H1 (cell line): ENCODE data around the gene MAPK1. TPM values are rescaled to one million over a fixed set of nuclear protein-coding genes. Genes with fewer than 3 reads are reported as not detected.

Source experiments
- CTCF ChIA-PET: fragments of 300-600 bp; sonication (Branson Sonifier 250); formaldehyde crosslinking; loops from one replicate; lab custom pipeline; 2021; ENCODE audit not compliant: partially characterized antibody; lab: Charles Lee
- POLR2A ChIA-PET: fragments of 300-600 bp; sonication (Branson Sonifier 250); formaldehyde crosslinking; loops from one replicate; lab custom pipeline; 2021; ENCODE audit warnings: inconsistent platforms; ENCODE audit not compliant: partially characterized antibody; lab: Charles Lee
- DNase-seq, 2 experiments: peaks; one replicate each; pipeline versions ENCODE4 v3.0.0 to v3.0.0-alpha.2; 2010 to 2022; ENCODE audit warnings: low spot score in 2 of 2, low read depth in 1 of 2, mixed read lengths in 1 of 2
- FAIRE-seq: peaks from 2 replicates; lab custom pipeline; 2011; peaks lifted over from hg19 to GRCh38; lab: Jason Lieb, UNC
- H2AFZ ChIP-seq: 2 replicates; pipeline ENCODE4 v1.8.1; 2012; ENCODE audit warnings: low read length, inconsistent platforms
- H2AK5ac ChIP-seq: 2 replicates; pipeline ENCODE4 v1.6.1; 2013; ENCODE audit warnings: low read depth, low read length
- H2BK120ac ChIP-seq: replicated peaks from 2 replicates; pipeline ENCODE3; 2013; ENCODE audit warnings: low read depth, low read length, inconsistent platforms
- H2BK12ac ChIP-seq: 2 replicates; pipeline ENCODE4 v1.6.1; 2013; ENCODE audit warnings: low read depth, low read length
- H2BK15ac ChIP-seq: 2 replicates; pipeline ENCODE4 v1.6.1; 2013; ENCODE audit warnings: low read length
- H2BK20ac ChIP-seq: 2 replicates; pipeline ENCODE4 v1.6.1; 2013; ENCODE audit warnings: low read length
- H2BK5ac ChIP-seq: 2 replicates; pipeline ENCODE4 v1.6.1; 2013; ENCODE audit warnings: low read depth, low read length
- H3K14ac ChIP-seq: 2 replicates; pipeline ENCODE4 v1.6.1; 2013; ENCODE audit warnings: inconsistent platforms; ENCODE audit not compliant: insufficient read length
- H3K18ac ChIP-seq: 2 replicates; pipeline ENCODE4 v1.6.1; 2013; ENCODE audit warnings: low read length; ENCODE audit errors: extremely low read depth
- H3K23ac ChIP-seq: 2 replicates; pipeline ENCODE4 v1.6.1; 2013; ENCODE audit warnings: inconsistent platforms; ENCODE audit not compliant: insufficient read length
- H3K23me2 ChIP-seq: 2 replicates; pipeline ENCODE4 v1.6.1; 2013; ENCODE audit warnings: low read depth, low read length
- H3K27ac ChIP-seq: 2 replicates; pipeline ENCODE4 v1.6.1; 2011; ENCODE audit warnings: low read depth, low read length, inconsistent platforms
- H3K27me3 ChIP-seq, 4 experiments: replicated peaks in 1 of 4; 1 replicate in 1 of 4; 2 replicates in 3 of 4; pipeline versions ENCODE4 v1.6.1 to v1.8.1; 2011 to 2013; ENCODE audit warnings: low read length in 3 of 4, mild to moderate bottlenecking in 3 of 4, inconsistent platforms in 2 of 4, mixed read lengths in 2 of 4, moderate library complexity in 1 of 4; ENCODE audit not compliant: control insufficient read depth in 3 of 4, insufficient read depth in 3 of 4; ENCODE audit errors: extremely low read depth in 1 of 4
- H3K36me3 ChIP-seq, 4 experiments: 2 replicates each; pipeline versions ENCODE4 v1.6.1 to v1.8.1; 2011 to 2013; ENCODE audit warnings: mild to moderate bottlenecking in 4 of 4, low read length in 3 of 4, moderate library complexity in 2 of 4, control low read depth in 1 of 4, inconsistent platforms in 1 of 4; ENCODE audit not compliant: insufficient read depth in 4 of 4, control insufficient read depth in 2 of 4
- H3K4ac ChIP-seq: replicated peaks from 2 replicates; pipeline ENCODE3; 2013; ENCODE audit warnings: low read length, low read depth, mixed read lengths, inconsistent platforms; ENCODE audit not compliant: insufficient read length
- H3K4me1 ChIP-seq, 4 experiments: replicated peaks in 1 of 4; 1 replicate in 1 of 4; 2 replicates in 3 of 4; pipeline versions ENCODE4 v1.6.1 to v1.8.1; 2011 to 2013; ENCODE audit warnings: low read length in 3 of 4, inconsistent platforms in 2 of 4, mixed read lengths in 1 of 4; ENCODE audit not compliant: insufficient read depth in 4 of 4, control insufficient read depth in 3 of 4
- H3K4me2 ChIP-seq, 2 experiments: 2 replicates each; pipeline versions ENCODE4 v1.6.1 to v1.8.1; 2011 to 2013; ENCODE audit warnings: low read depth in 2 of 2, low read length in 2 of 2, control low read depth in 1 of 2, inconsistent platforms in 1 of 2, mild to moderate bottlenecking in 1 of 2; ENCODE audit not compliant: insufficient read depth in 1 of 2
- H3K4me3 ChIP-seq, 4 experiments: fragments of 200-600, 300-600 bp in 1 of 4; sonication (generic), shearing (Covaris generic), sonication (Bioruptor Twin) in 1 of 4; 2 replicates each; pipeline versions ENCODE4 v1.5.1 to v1.8.1; 2011 to 2016; ENCODE audit warnings: low read length in 4 of 4, low read depth in 3 of 4, control low read depth in 2 of 4, inconsistent platforms in 2 of 4, mild to moderate bottlenecking in 2 of 4, mixed read lengths in 1 of 4, moderate library complexity in 1 of 4; ENCODE audit not compliant: insufficient read depth in 2 of 4; ENCODE audit errors: extremely low read depth in 1 of 4
- H3K56ac ChIP-seq: replicated peaks from 2 replicates; pipeline ENCODE3; 2013; ENCODE audit warnings: low read depth, mild to moderate bottlenecking, mixed read lengths, low read length, inconsistent platforms; ENCODE audit not compliant: insufficient read length
- H3K79me1 ChIP-seq: 2 replicates; pipeline ENCODE4 v1.6.1; 2013; ENCODE audit warnings: low read depth, low read length, control low read depth
- H3K79me2 ChIP-seq, 2 experiments: 2 replicates each; pipeline versions ENCODE4 v1.6.1 to v1.8.1; 2012 to 2013; ENCODE audit warnings: low read length in 2 of 2, mild to moderate bottlenecking in 2 of 2, inconsistent platforms in 1 of 2; ENCODE audit not compliant: insufficient read depth in 2 of 2, control insufficient read depth in 1 of 2
- H3K9ac ChIP-seq, 4 experiments: replicated peaks in 1 of 4; 1 replicate in 1 of 4; 2 replicates in 3 of 4; pipeline versions ENCODE4 v1.6.1 to v1.8.1; 2011 to 2013; ENCODE audit warnings: low read depth in 3 of 4, low read length in 3 of 4, control low read depth in 2 of 4, mild to moderate bottlenecking in 2 of 4, moderate library complexity in 2 of 4, inconsistent platforms in 1 of 4; ENCODE audit errors: extremely low read depth in 1 of 4
- H3K9me3 ChIP-seq, 2 experiments: 2 replicates each; pipeline versions ENCODE4 v1.6.1 to v1.8.1; 2012 to 2013; ENCODE audit warnings: mild to moderate bottlenecking in 2 of 2, moderate library complexity in 2 of 2, control low read depth in 1 of 2, inconsistent platforms in 1 of 2, low read depth in 1 of 2, low read length in 1 of 2, mixed read lengths in 1 of 2; ENCODE audit not compliant: insufficient read depth in 2 of 2
- H4K20me1 ChIP-seq, 2 experiments: replicated peaks in 1 of 2; 2 replicates each; pipeline versions ENCODE3 to v1.8.1; 2011 to 2013; ENCODE audit warnings: inconsistent platforms in 2 of 2, low read length in 2 of 2, mild to moderate bottlenecking in 1 of 2; ENCODE audit not compliant: insufficient read depth in 2 of 2, control insufficient read depth in 1 of 2
- H4K5ac ChIP-seq: 2 replicates; pipeline ENCODE4 v1.6.1; 2013; ENCODE audit warnings: low read length, low read depth, mixed read lengths, inconsistent platforms; ENCODE audit not compliant: insufficient read length
- H4K8ac ChIP-seq: 2 replicates; pipeline ENCODE4 v1.8.0; 2013; ENCODE audit warnings: mild to moderate bottlenecking, moderate library complexity, low read length, inconsistent platforms; ENCODE audit not compliant: insufficient read depth; ENCODE audit errors: extremely low read depth
- H4K91ac ChIP-seq: replicated peaks from 2 replicates; pipeline ENCODE3; 2013; ENCODE audit warnings: low read length, mixed read lengths, inconsistent platforms; ENCODE audit not compliant: insufficient read length
- E2F6 ChIP-seq: IDR thresholded peaks from 2 replicates; pipeline ENCODE4 v1.6.1; 2012; ENCODE audit warnings: inconsistent platforms
- KDM5A ChIP-seq: fragments of 200-600 bp; IDR thresholded peaks from 2 replicates; pipeline ENCODE4 v1.7.1; 2012; ENCODE audit warnings: mild to moderate bottlenecking, low read length, inconsistent platforms, mixed read lengths
- RXRA ChIP-seq: IDR thresholded peaks from 2 replicates; pipeline ENCODE4 v1.6.1; 2011; ENCODE audit warnings: low read depth, mild to moderate bottlenecking, low read length, moderate library complexity; ENCODE audit not compliant: insufficient read depth
- SRF ChIP-seq: IDR thresholded peaks from 2 replicates; pipeline ENCODE4 v1.6.1; 2011; ENCODE audit warnings: mild to moderate bottlenecking, low read depth, low read length, moderate library complexity
- YY1 ChIP-seq: IDR thresholded peaks from 2 replicates; pipeline ENCODE4 v1.6.1; 2011; ENCODE audit warnings: low read depth, mild to moderate bottlenecking, low read length
- ZNF274 ChIP-seq: IDR thresholded peaks from 2 replicates; pipeline ENCODE4 v1.7.0; 2012; ENCODE audit warnings: low read length, borderline replicate concordance; ENCODE audit errors: extremely low read depth
- WGBS, 2 experiments: shearing (Covaris generic) in 1 of 2; methylation state at CpG; one replicate each; pipeline versions ENCODE4 v1.1.6 to v1.1.7; 2013 to 2015; ENCODE audit warnings: low lambda C conversion rate in 2 of 2, mixed read lengths in 2 of 2, inconsistent platforms in 1 of 2, low coverage in 1 of 2, missing lambda C conversion rate in 1 of 2; ENCODE audit not compliant: insufficient replicate concordance in 2 of 2, insufficient coverage in 1 of 2, insufficient read length in 1 of 2; ENCODE audit errors: extremely low coverage in 1 of 2, missing lambda C conversion rate in 1 of 2; 5-methylcytosine and 5-hydroxymethylcytosine counted together
- polyA plus RNA-seq, 7 experiments: library from polyadenylated mRNA; depleted of rRNA in 3 of 7; stranded (reverse) in 5 of 7; unstranded in 2 of 7; fragments of >200 nt in 5 of 7; fragments of 200-250 nt in 2 of 7; gene quantifications; 1 replicate in 5 of 7; 2 replicates in 1 of 7; 4 replicates in 1 of 7; pipeline versions ENCODE4 v1.2.1 to v1.2.3, GENCODE V29; 2011 to 2013; ENCODE audit warnings: missing spikeins in 2 of 7, mixed read lengths in 2 of 7
- total RNA-seq: library from RNA; stranded (reverse); fragmentation: NEBNext Ultra II Directional; extraction: Animal tissue kit (Norgen Biotek cat#: 25700); gene quantifications from 2 replicates; pipeline ENCODE4 v1.2.1, GENCODE V29; 2021

MAPK1 gene
- total and polyA plus RNA-seq, 2 of the 8 experiments (the other 6 are each of a cell fraction or from before 2014, with no cell fraction given) = 28.1 to 101 TPM

GRCh38 chr22:21730535-21731308 lies 136.7 kb downstream of the MAPK1 start:
- 0 out of 2 replicates have a peak, but pooled peaks cover 3% of the 10 kb centered on the region for H3K23me2 ChIP-seq
- H3K9ac ChIP-seq = no peak overlapping the region
- no peaks in the 10 kb centered on the region for H3K36me3 ChIP-seq
- no peak overlapping the region for H2BK12ac ChIP-seq
- H3K27ac ChIP-seq = no peak overlapping the region
- H3K27me3 ChIP-seq = no peaks in the 10 kb centered on the region
- H4K20me1 ChIP-seq = peaks cover 10 to 13% of the 10 kb centered on the region in 2 experiments
- FAIRE-seq (no peak), DNase-seq (no peak)
- H2BK15ac ChIP-seq = no peak overlapping the region
- CTCF ChIA-PET = interaction anchor here (0.6 to 5.8 kb wide), 3 partner anchors 14 to 1370 kb away, joined by 3 to 45 read pairs (median 5); no protein-coding TSS in a partner anchor
- peaks cover 3 to 7% (median 5%) of the 10 kb centered on the region in 4 experiments; a peak in 6 of 7 replicates for H3K4me1 ChIP-seq
- no peak overlapping the region for H4K91ac ChIP-seq
- no peak overlapping the region for H3K4me3 ChIP-seq
- no peak overlapping the region for H2BK5ac ChIP-seq
- H3K18ac ChIP-seq = no peak overlapping the region
- no peak overlapping the region for H2AFZ ChIP-seq
- H4K5ac ChIP-seq = no peak overlapping the region
- H2BK20ac ChIP-seq = no peak overlapping the region
- WGBS, 2 experiments = 93% methylated on average over 9 of the region's 9 CpGs; no CpG with 5 or more reads in 1 of the 2 experiments
- H3K79me2 ChIP-seq = no peaks in the 10 kb centered on the region
- H3K79me1 ChIP-seq = no peaks in the 10 kb centered on the region
- H3K23ac ChIP-seq = no peak overlapping the region
- H3K14ac ChIP-seq = no peak overlapping the region
- TF ChIP-seq SRF (no peak), KDM5A (no peak), E2F6 (no peak), YY1 (no peak), RXRA (no peak), ZNF274 (no peak)
- H3K4ac ChIP-seq = no peak overlapping the region
- H3K9me3 ChIP-seq = no peaks in the 10 kb centered on the region
- H4K8ac ChIP-seq = no peak overlapping the region
- no peak overlapping the region for H3K4me2 ChIP-seq
- H3K56ac ChIP-seq = no peak overlapping the region
- H2BK120ac ChIP-seq = no peak overlapping the region
- POLR2A ChIA-PET = interaction anchor here (0.7 to 0.9 kb wide), 2 partner anchors 10 to 207 kb away, joined by 3 read pairs; no protein-coding TSS in a partner anchor
- H2AK5ac ChIP-seq = no peak overlapping the region
